H9 (cell line): ENCODE measurements around the gene SIGLEC11. TPM values are rescaled to one million over a fixed set of nuclear protein-coding genes. Genes with fewer than 3 reads are reported as not detected.

ENCODE experiments used
- DNase-seq: peaks from one replicate; pipeline ENCODE4 v3.0.0-alpha.2; 2017
- H2AFZ ChIP-seq: one replicate; pipeline ENCODE4 v1.6.1; 2013; ENCODE audit warnings: mild to moderate bottlenecking, low read length, control low read depth, moderate library complexity
- H2AK5ac ChIP-seq: 2 replicates; pipeline ENCODE4 v1.6.1; 2013; ENCODE audit warnings: low read length, control low read depth, mixed read lengths; ENCODE audit not compliant: insufficient read length
- H2BK120ac ChIP-seq: one replicate; pipeline ENCODE4 v1.6.1; 2013; ENCODE audit warnings: low read depth, mild to moderate bottlenecking, low read length, control low read depth, inconsistent platforms; ENCODE audit not compliant: poor library complexity, severe bottlenecking
- H2BK12ac ChIP-seq: 2 replicates; pipeline ENCODE4 v1.6.1; 2013; ENCODE audit warnings: low read length, control low read depth, mixed read lengths, low read depth; ENCODE audit not compliant: insufficient read length
- H2BK15ac ChIP-seq: 2 replicates; pipeline ENCODE4 v1.6.1; 2013; ENCODE audit warnings: low read depth, low read length, control low read depth
- H2BK20ac ChIP-seq: one replicate; pipeline ENCODE4 v1.6.1; 2013; ENCODE audit warnings: low read depth, mild to moderate bottlenecking, low read length, control low read depth, inconsistent platforms; ENCODE audit not compliant: poor library complexity, severe bottlenecking
- H2BK5ac ChIP-seq: 2 replicates; pipeline ENCODE4 v1.6.1; 2013; ENCODE audit warnings: low read length, control low read depth, mixed read lengths; ENCODE audit not compliant: insufficient read length
- H3K14ac ChIP-seq: 2 replicates; pipeline ENCODE4 v1.6.1; 2013; ENCODE audit warnings: low read length, control low read depth; ENCODE audit not compliant: insufficient read depth
- H3K18ac ChIP-seq: 2 replicates; pipeline ENCODE4 v1.6.1; 2013; ENCODE audit warnings: low read depth, mild to moderate bottlenecking, mixed read lengths, low read length, control low read depth; ENCODE audit not compliant: insufficient read length
- H3K23ac ChIP-seq: 2 replicates; pipeline ENCODE4 v1.6.1; 2013; ENCODE audit warnings: low read length, control low read depth, mixed read lengths, low read depth; ENCODE audit not compliant: insufficient read length
- H3K23me2 ChIP-seq: 2 replicates; pipeline ENCODE4 v1.6.1; 2013; ENCODE audit warnings: low read depth, mild to moderate bottlenecking, mixed read lengths, low read length, control low read depth; ENCODE audit not compliant: insufficient read length, poor library complexity, severe bottlenecking
- H3K27ac ChIP-seq: 2 replicates; pipeline ENCODE4 v1.5.1; 2013; ENCODE audit warnings: low read length, control low read depth, mixed read lengths, low read depth; ENCODE audit not compliant: insufficient read length
- H3K27me3 ChIP-seq: 2 replicates; pipeline ENCODE4 v1.6.1; 2013; ENCODE audit warnings: low read length, control low read depth, inconsistent platforms; ENCODE audit not compliant: insufficient read depth
- H3K4ac ChIP-seq: 2 replicates; pipeline ENCODE4 v1.6.1; 2013; ENCODE audit warnings: low read depth, mild to moderate bottlenecking, control low read depth, inconsistent platforms, low read length, moderate library complexity
- H3K4me1 ChIP-seq: 2 replicates; pipeline ENCODE4 v1.6.1; 2013; ENCODE audit warnings: low read length, control low read depth, inconsistent platforms; ENCODE audit not compliant: insufficient read depth
- H3K4me2 ChIP-seq: 2 replicates; pipeline ENCODE4 v1.6.1; 2013; ENCODE audit warnings: low read length, control low read depth, mixed read lengths; ENCODE audit not compliant: insufficient read length, insufficient read depth
- H3K56ac ChIP-seq: 2 replicates; pipeline ENCODE4 v1.6.1; 2013; ENCODE audit warnings: low read depth, mild to moderate bottlenecking, mixed read lengths, low read length, control low read depth; ENCODE audit not compliant: insufficient read length
- H3K79me1 ChIP-seq: 2 replicates; pipeline ENCODE4 v1.6.1; 2013; ENCODE audit warnings: low read depth, mild to moderate bottlenecking, moderate library complexity, low read length, control low read depth, inconsistent platforms; ENCODE audit not compliant: insufficient read depth, poor library complexity, severe bottlenecking
- H3K79me2 ChIP-seq: 2 replicates; pipeline ENCODE4 v1.6.1; 2013; ENCODE audit warnings: low read length, control low read depth, inconsistent platforms; ENCODE audit not compliant: insufficient read depth
- H3K9ac ChIP-seq: 2 replicates; pipeline ENCODE4 v1.6.1; 2013; ENCODE audit warnings: low read length, control low read depth, mixed read lengths; ENCODE audit not compliant: insufficient read length; ENCODE audit errors: extremely low read depth
- H3K9me3 ChIP-seq: one replicate; pipeline ENCODE4 v1.6.1; 2013; ENCODE audit warnings: low read depth, low read length, inconsistent platforms; ENCODE audit not compliant: control insufficient read depth
- H3T11ph ChIP-seq: one replicate; pipeline ENCODE4 v1.6.1; 2013; ENCODE audit warnings: mild to moderate bottlenecking, low read length, control low read depth, inconsistent platforms
- H4K20me1 ChIP-seq: one replicate; pipeline ENCODE4 v1.6.1; 2013; ENCODE audit not compliant: control insufficient read depth, insufficient read length, insufficient read depth
- H4K5ac ChIP-seq: 2 replicates; pipeline ENCODE4 v1.6.1; 2013; ENCODE audit warnings: low read depth, mild to moderate bottlenecking, mixed read lengths, low read length, control low read depth; ENCODE audit not compliant: insufficient read length
- H4K8ac ChIP-seq: replicated peaks from 2 replicates; pipeline ENCODE4 v1.6.1; 2013; ENCODE audit warnings: low read length, control low read depth, mixed read lengths, low read depth; ENCODE audit not compliant: insufficient read length
- H4K91ac ChIP-seq: 2 replicates; pipeline ENCODE4 v1.6.1; 2013; ENCODE audit warnings: low read depth, mild to moderate bottlenecking, moderate library complexity, mixed read lengths, low read length, control low read depth; ENCODE audit not compliant: insufficient read length
- H3K27ac Mint-ChIP-seq, 3 experiments: 2 replicates in 2 of 3; 3 replicates in 1 of 3; pipeline ENCODE4 v1.8.0; 2020 to 2021; ENCODE audit warnings: mixed read lengths in 3 of 3, mild to moderate bottlenecking in 1 of 3, moderate library complexity in 1 of 3
- H3K27me3 Mint-ChIP-seq: 2 replicates; pipeline ENCODE4 v1.8.0; 2021; ENCODE audit warnings: low read depth, mild to moderate bottlenecking, moderate library complexity, mixed read lengths
- H3K36me3 Mint-ChIP-seq, 3 experiments: 2 replicates in 2 of 3; 3 replicates in 1 of 3; pipeline ENCODE4 v1.8.0; 2020 to 2021; ENCODE audit warnings: low read depth in 3 of 3, mixed read lengths in 3 of 3; ENCODE audit not compliant: insufficient read depth in 1 of 3
- H3K4me1 Mint-ChIP-seq, 2 experiments: 2 replicates each; pipeline ENCODE4 v1.8.0; 2020; ENCODE audit warnings: mixed read lengths in 2 of 2
- H3K4me3 Mint-ChIP-seq, 2 experiments: 2 replicates in 1 of 2; 3 replicates in 1 of 2; pipeline ENCODE4 v1.8.0; 2020 to 2021; ENCODE audit warnings: mild to moderate bottlenecking in 2 of 2, mixed read lengths in 2 of 2, moderate library complexity in 1 of 2
- H3K9me3 Mint-ChIP-seq, 2 experiments: 2 replicates in 1 of 2; 3 replicates in 1 of 2; pipeline ENCODE4 v1.8.0; 2020; ENCODE audit warnings: mild to moderate bottlenecking in 2 of 2, mixed read lengths in 2 of 2, moderate library complexity in 1 of 2
- CTCF ChIP-seq: fragments of 200-600 bp; sonication (generic); conservative IDR thresholded peaks from 3 replicates; pipeline ENCODE4 v1.8.0; 2021; ENCODE audit warnings: antibody characterized with exemption, mild to moderate bottlenecking
- WGBS: extraction: QIAGEN DNeasy Blood & Tissue Kit; methylation state at CpG from one replicate; pipeline ENCODE4 v1.1.7; 2013; ENCODE audit warnings: missing lambda C conversion rate, low lambda C conversion rate, mixed read lengths; ENCODE audit not compliant: insufficient read length; ENCODE audit errors: extremely low coverage; 5-methylcytosine and 5-hydroxymethylcytosine counted together
- total RNA-seq: library from RNA; stranded (reverse); gene quantifications from 2 replicates; pipeline ENCODE4 v1.2.1, GENCODE V29; 2021

Gene SIGLEC11
- total RNA-seq, 1 experiment from 2014 or later = not detected

GRCh38 chr19:49927526-49928264 is 33.3 kb downstream of the SIGLEC11 start:
- no peak overlapping the region for H3K23ac ChIP-seq
- H3K4me2 ChIP-seq = peak overlapping the region; percentile 44
- Mint-ChIP-seq H3K27ac (peak overlapping the region; percentile 5 to 79 (median 38); a peak in 5 of 7 replicates), H3K9me3 (peaks cover 0 to 4% of the 10 kb centered on the region in 2 experiments; a peak in 3 of 5 replicates), H3K36me3 (peaks cover 41 to 72% (median 54%) of the 10 kb centered on the region in 3 experiments; a peak in 6 of 7 replicates), H3K27me3 (peaks cover 3% of the 10 kb centered on the region), H3K4me3 (peak overlapping the region; percentile 95 to 99), H3K4me1 (peaks cover 20 to 44% of the 10 kb centered on the region in 2 experiments)
- H2BK120ac ChIP-seq = no peak overlapping the region
- no peak overlapping the region for H3T11ph ChIP-seq
- no peaks in the 10 kb centered on the region for H3K79me1 ChIP-seq
- H2BK12ac ChIP-seq = no peak overlapping the region
- H3K9ac ChIP-seq = peak overlapping the region; percentile 28
- WGBS = no CpG with 5 or more reads among the region's 14 CpGs
- no peak overlapping the region for H2BK15ac ChIP-seq
- H2BK5ac ChIP-seq = no peak overlapping the region
- no peak for DNase-seq
- H4K8ac ChIP-seq = no peak overlapping the region
- H3K79me2 ChIP-seq = peaks cover 28% of the 10 kb centered on the region; the same call in 1 of the 2 replicates
- no peaks in the 10 kb centered on the region for H3K9me3 ChIP-seq
- no peaks in the 10 kb centered on the region for H3K27me3 ChIP-seq
- TF ChIP-seq CTCF = no peak
- peaks cover 10% of the 10 kb centered on the region for H3K23me2 ChIP-seq
- H2AFZ ChIP-seq = no peak overlapping the region
- H2BK20ac ChIP-seq = no peak overlapping the region
- no peak overlapping the region for H3K56ac ChIP-seq
- no peaks in the 10 kb centered on the region; the same call in 1 of the 2 replicates for H3K4me1 ChIP-seq
- no peak overlapping the region for H4K91ac ChIP-seq
- H3K18ac ChIP-seq = no peak overlapping the region
- H3K4ac ChIP-seq = no peak overlapping the region
- H2AK5ac ChIP-seq = no peak overlapping the region
- H3K27ac ChIP-seq = no peak overlapping the region
- H4K5ac ChIP-seq = no peak overlapping the region
- H4K20me1 ChIP-seq = peaks cover 2% of the 10 kb centered on the region
- no peak overlapping the region for H3K14ac ChIP-seq
